ENCODE data around the gene CARMIL3. TPM values are rescaled to one million over a fixed set of nuclear protein-coding genes. Genes with fewer than 3 reads are reported as not detected.

The CARMIL3 gene
- total RNA-seq, 4 donors from 2014 or later = 0.42 to 0.60 (median 0.44) TPM; not detected in 1

DNA sequence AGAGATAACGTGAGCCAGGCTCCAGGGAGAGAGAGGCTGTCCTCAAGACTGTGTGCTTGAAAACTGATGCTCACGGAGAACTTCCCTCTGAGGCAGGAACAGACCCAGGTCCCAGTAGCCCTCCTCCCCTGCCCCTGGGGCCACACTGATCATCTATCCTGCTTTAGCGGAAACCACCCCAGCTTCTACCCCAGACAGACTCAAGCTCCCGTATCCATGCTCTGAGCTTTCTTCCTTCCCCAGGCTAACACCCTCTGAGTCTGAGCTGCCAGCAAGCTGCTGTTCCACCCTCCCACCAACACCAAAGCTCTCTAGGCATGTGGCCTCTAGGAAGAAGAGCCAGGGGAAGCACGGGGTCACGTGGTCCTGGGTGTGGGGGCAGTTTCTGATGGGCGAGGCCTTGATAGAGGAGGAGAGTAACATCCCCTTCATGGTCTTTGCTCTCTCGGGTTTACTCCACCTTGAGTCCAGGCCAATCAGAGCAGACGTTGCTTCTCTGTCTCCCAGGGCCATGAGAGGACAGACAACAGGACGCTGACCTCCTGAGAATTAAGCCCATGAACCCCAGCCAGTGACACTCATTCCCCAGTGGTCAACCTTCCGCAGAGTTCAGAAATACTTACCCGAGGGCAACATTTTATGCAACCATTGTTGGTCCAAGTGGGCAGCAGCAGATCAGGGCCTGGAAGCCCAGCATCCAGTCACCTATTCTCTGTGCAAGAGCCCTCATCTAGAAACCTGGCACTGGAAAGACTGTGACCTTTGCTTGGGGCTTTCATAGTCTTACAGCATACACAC, 43.7 kb downstream of the CARMIL3 start:
- DNase-seq (ENCODE audit: low spot score in 2 of 2) = peak; percentile 37 to 61
- Histone ChIP-seq H3K4me3 (peak overlapping the region; percentile 67 to 98 (median 84)), H3K27me3 (no peaks in the 10 kb centered on the region), H3K4me1 (peaks cover 0 to 33% (median 12%) of the 10 kb centered on the region in 4 donors), H3K27ac (peak overlapping the region; percentile 88 to 98 (median 93)), H3K9me3 (no peaks in the 10 kb centered on the region), H3K36me3 (peaks cover 0 to 26% (median 13%) of the 10 kb centered on the region in 3 donors)
- TF ChIP-seq, protein P1, sequence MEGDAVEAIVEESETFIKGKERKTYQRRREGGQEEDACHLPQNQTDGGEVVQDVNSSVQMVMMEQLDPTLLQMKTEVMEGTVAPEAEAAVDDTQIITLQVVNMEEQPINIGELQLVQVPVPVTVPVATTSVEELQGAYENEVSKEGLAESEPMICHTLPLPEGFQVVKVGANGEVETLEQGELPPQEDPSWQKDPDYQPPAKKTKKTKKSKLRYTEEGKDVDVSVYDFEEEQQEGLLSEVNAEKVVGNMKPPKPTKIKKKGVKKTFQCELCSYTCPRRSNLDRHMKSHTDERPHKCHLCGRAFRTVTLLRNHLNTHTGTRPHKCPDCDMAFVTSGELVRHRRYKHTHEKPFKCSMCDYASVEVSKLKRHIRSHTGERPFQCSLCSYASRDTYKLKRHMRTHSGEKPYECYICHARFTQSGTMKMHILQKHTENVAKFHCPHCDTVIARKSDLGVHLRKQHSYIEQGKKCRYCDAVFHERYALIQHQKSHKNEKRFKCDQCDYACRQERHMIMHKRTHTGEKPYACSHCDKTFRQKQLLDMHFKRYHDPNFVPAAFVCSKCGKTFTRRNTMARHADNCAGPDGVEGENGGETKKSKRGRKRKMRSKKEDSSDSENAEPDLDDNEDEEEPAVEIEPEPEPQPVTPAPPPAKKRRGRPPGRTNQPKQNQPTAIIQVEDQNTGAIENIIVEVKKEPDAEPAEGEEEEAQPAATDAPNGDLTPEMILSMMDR (IDR thresholded peaks at IDR 0.05) = no peak
- TF ChIP-seq POLR2A (IDR thresholded peaks at IDR 0.05) = peak in 1 of 2 donors; percentile 46
- peak in 1 of 2 donors; percentile 12 for TF ChIP-seq EP300 (IDR thresholded peaks at IDR 0.05)
- WGBS, 2 donors = 60 to 61% methylated on average over 12 of the region's 12 CpGs

DNA sequence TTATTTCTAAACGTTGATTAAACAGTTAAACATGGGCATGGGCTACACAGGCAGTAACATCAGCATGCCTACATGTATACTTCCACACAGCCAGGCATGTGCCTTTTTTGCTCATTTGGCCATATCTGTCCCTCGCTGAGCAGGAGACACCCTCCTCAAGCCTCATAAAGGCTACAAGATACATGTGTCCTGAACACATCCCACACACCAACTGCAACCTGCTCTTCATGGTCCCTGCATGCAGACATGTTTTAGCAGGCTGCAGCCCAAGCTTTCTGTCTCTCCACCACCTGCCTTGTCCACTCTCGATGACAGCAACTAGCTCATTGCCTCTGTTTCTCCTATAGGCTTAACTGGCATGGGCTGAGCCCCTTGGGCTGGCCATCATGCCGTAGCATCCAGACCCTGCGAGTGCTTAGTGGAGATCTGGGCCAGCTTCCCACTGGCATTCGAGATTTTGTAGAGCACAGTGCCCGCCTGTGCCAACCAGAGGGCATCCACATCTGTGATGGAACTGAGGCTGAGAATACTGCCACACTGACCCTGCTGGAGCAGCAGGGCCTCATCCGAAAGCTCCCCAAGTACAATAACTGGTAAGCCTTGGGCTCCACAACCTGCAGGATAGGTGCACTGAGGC, 44.9 kb downstream of the CARMIL3 start:
- Histone ChIP-seq H3K27ac (no peak overlapping the region), H3K4me3 (no peak overlapping the region), H3K27me3 (no peaks in the 10 kb centered on the region), H3K9me3 (no peaks in the 10 kb centered on the region), H3K4me1 (peaks cover 0 to 33% (median 12%) of the 10 kb centered on the region in 4 donors), H3K36me3 (peaks cover 0 to 38% (median 13%) of the 10 kb centered on the region in 3 donors)
- 96 to 97% methylated on average over 6 to 7 of the region's 8 CpGs for WGBS, 2 donors
- TF ChIP-seq EP300 (IDR thresholded peaks at IDR 0.05) = no peak
- TF ChIP-seq, protein P1 (IDR thresholded peaks at IDR 0.05) = no peak
- no peak for TF ChIP-seq POLR2A (IDR thresholded peaks at IDR 0.05)
- DNase-seq (ENCODE audit: low spot score in 2 of 2) = no peak

DNA sequence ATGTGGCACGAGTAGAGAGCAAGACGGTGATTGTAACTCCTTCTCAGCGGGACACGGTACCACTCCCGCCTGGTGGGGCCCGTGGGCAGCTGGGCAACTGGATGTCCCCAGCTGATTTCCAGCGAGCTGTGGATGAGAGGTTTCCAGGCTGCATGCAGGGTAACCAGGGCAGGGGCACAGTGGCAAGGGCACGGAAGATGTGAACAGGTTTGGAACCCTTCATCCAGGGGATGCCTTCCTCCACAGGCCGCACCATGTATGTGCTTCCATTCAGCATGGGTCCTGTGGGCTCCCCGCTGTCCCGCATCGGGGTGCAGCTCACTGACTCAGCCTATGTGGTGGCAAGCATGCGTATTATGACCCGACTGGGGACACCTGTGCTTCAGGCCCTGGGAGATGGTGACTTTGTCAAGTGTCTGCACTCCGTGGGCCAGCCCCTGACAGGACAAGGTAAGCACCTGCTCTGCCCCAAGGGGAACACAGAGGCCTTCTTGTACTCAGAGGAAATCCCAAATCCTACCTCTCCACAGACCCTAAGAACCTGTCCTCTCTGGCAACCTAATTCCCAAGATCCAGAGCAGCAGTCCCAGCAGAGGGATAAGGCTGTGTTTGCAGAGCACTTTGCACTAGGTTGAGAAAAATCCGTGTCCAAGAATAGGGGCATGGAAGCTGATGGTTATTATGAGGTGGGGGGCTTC, 46.6 kb downstream of the CARMIL3 start:
- Histone ChIP-seq H3K27me3 (no peaks in the 10 kb centered on the region), H3K36me3 (peaks cover 0 to 50% (median 13%) of the 10 kb centered on the region in 3 donors), H3K4me3 (no peak overlapping the region), H3K27ac (no peak overlapping the region), H3K9me3 (no peaks in the 10 kb centered on the region), H3K4me1 (peaks cover 0 to 22% (median 8%) of the 10 kb centered on the region in 4 donors)
- DNase-seq (ENCODE audit: low spot score in 2 of 2) = no peak
- TF ChIP-seq, protein P1 (IDR thresholded peaks at IDR 0.05) = no peak
- TF ChIP-seq EP300 (IDR thresholded peaks at IDR 0.05) = no peak
- TF ChIP-seq POLR2A (IDR thresholded peaks at IDR 0.05) = no peak
- WGBS, 2 donors = 93 to 95% methylated on average over 15 to 16 of the region's 16 CpGs

DNA sequence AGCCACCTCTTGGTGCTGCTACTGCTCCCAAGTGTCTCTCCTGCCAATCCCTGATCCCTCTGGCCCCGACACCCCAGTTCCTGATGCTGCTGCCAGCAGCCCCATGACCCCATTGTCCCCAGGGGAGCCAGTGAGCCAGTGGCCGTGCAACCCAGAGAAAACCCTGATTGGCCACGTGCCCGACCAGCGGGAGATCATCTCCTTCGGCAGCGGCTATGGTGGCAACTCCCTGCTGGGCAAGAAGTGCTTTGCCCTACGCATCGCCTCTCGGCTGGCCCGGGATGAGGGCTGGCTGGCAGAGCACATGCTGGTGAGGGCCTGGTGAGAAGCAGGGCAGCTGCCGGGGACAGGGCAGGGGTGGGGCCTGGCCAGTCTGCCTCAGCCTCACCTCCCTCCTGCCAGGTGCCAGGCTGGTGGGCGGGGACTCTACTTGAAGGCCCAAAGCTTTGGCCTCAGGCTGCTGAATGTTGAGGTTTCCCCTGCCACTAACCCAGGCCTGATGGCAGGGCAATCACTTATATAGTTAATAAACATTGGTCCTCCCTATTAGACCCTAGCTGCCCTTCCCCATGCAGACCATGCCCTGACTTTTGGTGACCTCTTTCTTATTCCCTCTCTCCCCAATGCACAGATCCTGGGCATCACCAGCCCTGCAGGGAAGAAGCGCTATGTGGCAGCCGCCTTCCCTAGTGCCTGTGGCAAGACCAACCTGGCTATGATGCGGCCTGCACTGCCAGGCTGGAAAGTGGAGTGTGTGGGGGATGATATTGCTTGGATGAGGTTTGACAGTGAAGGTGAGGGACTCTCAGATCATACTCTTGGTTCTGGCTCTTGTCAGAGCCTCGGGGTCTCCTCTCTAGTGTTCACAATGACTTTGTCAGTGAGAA, 47.4 kb downstream of the CARMIL3 start:
- TF ChIP-seq POLR2A (IDR thresholded peaks at IDR 0.05) = no peak
- no peak for TF ChIP-seq EP300 (IDR thresholded peaks at IDR 0.05)
- TF ChIP-seq, protein P1 (IDR thresholded peaks at IDR 0.05) = no peak
- peaks cover 0 to 58% (median 13%) of the 10 kb centered on the region in 3 donors for H3K36me3 ChIP-seq
- peaks cover 0 to 16% (median 6%) of the 10 kb centered on the region in 4 donors for H3K4me1 ChIP-seq
- no peaks in the 10 kb centered on the region for H3K9me3 ChIP-seq
- H3K4me3 ChIP-seq = no peak overlapping the region
- no peaks in the 10 kb centered on the region for H3K27me3 ChIP-seq
- H3K27ac ChIP-seq = no peak overlapping the region
- 82 to 96% methylated on average over 8 to 10 of the region's 17 CpGs for WGBS, 2 donors
- DNase-seq (ENCODE audit: low spot score in 2 of 2) = no peak
